Skeletal muscle satellite cell (primary cell): ENCODE measurements around the gene FTO.

Experiments
- H3K27me3 ChIP-seq: 2 replicates; pipeline ENCODE4 v1.7.0; 2013; ENCODE audit warnings: low read length; ENCODE audit not compliant: control insufficient read depth, insufficient read depth
- H3K36me3 ChIP-seq: 2 replicates; pipeline ENCODE4 v1.7.0; 2013; ENCODE audit warnings: mild to moderate bottlenecking, control low read depth, low read length; ENCODE audit not compliant: insufficient read depth
- H3K4me1 ChIP-seq: 2 replicates; pipeline ENCODE4 v1.7.0; 2013; ENCODE audit warnings: low read length; ENCODE audit not compliant: control insufficient read depth, insufficient read depth
- H3K4me2 ChIP-seq: 2 replicates; pipeline ENCODE4 v1.7.0; 2013; ENCODE audit warnings: mild to moderate bottlenecking, low read length
- H3K4me3 ChIP-seq: 2 replicates; pipeline ENCODE4 v1.7.0; 2013; ENCODE audit warnings: low read length
- H3K9ac ChIP-seq: 2 replicates; pipeline ENCODE4 v1.7.0; 2013; ENCODE audit warnings: mild to moderate bottlenecking, low read depth, low read length, moderate library complexity
- H3K9me3 ChIP-seq: replicated peaks from 2 replicates; pipeline ENCODE4 v1.7.0; 2013; ENCODE audit warnings: mild to moderate bottlenecking, control low read depth, low read length

FTO gene

GRCh38 chr16:53980675-53981074, 276.7 kb downstream of the FTO start:
- Histone ChIP-seq H3K27me3 (no peaks in the 10 kb centered on the region), H3K4me1 (no peaks in the 10 kb centered on the region), H3K9me3 (no peaks in the 10 kb centered on the region), H3K4me2 (no peak overlapping the region), H3K36me3 (no peaks in the 10 kb centered on the region), H3K9ac (no peak overlapping the region), H3K4me3 (no peak overlapping the region)

DNA sequence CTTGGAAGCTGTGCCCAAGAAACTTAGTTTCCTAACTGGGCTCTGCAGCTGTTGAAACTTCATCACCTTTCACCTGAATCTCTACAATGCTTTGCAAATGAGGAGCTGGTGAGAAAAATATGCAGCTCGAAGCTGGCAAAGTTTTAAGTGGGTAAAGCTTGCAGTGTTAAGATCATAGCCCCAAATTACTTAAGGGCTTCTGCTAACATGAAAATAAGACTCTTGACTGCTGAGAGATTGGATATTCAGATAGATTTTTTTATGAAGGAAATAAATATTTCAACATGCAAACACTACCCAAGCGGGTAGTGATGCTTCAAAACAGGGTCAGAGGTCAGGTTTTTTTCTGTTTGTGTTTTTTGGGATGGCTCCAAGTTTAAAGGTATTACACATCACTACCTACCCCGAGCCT, 278.7 kb downstream of the FTO start:
- no peaks in the 10 kb centered on the region for H3K36me3 ChIP-seq
- no peak overlapping the region for H3K9ac ChIP-seq

GRCh38 chr16:53984936-53985335, 281.0 kb downstream of the FTO start:
- Histone ChIP-seq H3K9ac (no peak overlapping the region), H3K27me3 (no peaks in the 10 kb centered on the region), H3K36me3 (no peaks in the 10 kb centered on the region), H3K4me2 (no peak overlapping the region), H3K4me3 (no peak overlapping the region), H3K9me3 (no peaks in the 10 kb centered on the region), H3K4me1 (no peaks in the 10 kb centered on the region)

More for the DNA sequence above, 278.7 kb downstream of the FTO start:
- Histone ChIP-seq H3K27me3 (no peaks in the 10 kb centered on the region), H3K4me2 (no peak overlapping the region), H3K9me3 (no peaks in the 10 kb centered on the region), H3K4me1 (no peaks in the 10 kb centered on the region), H3K4me3 (no peak overlapping the region)

DNA sequence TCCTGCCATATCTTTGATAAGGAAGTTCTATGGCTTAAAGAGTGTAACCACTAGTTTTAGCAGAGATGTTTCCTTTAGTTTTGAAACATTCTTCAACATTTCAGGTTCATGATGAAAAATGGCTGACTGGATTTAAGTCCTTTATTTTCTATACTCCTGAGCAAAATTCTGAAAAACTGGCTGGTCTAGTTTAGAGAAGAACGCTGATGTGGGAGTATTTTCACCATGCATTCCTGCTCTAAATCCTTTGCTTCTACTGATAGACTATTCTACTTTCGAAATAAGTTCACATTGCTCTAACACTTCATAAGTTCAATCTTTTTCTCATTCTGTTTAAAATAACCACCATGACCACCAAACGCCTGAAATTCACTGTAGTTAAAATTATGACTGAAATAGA, 281.9 kb downstream of the FTO start:
- Histone ChIP-seq H3K36me3 (no peaks in the 10 kb centered on the region), H3K4me2 (no peak overlapping the region), H3K9me3 (no peaks in the 10 kb centered on the region), H3K27me3 (no peaks in the 10 kb centered on the region), H3K4me1 (no peaks in the 10 kb centered on the region), H3K9ac (no peak overlapping the region), H3K4me3 (no peak overlapping the region)

GRCh38 chr16:53986793-53987192, 282.8 kb downstream of the FTO start:
- Histone ChIP-seq H3K4me1 (peaks cover 9% of the 10 kb centered on the region), H3K36me3 (no peaks in the 10 kb centered on the region), H3K4me2 (no peak overlapping the region), H3K27me3 (no peaks in the 10 kb centered on the region), H3K9me3 (no peaks in the 10 kb centered on the region), H3K9ac (no peak overlapping the region), H3K4me3 (no peak overlapping the region)

- Histone ChIP-seq H3K4me3 (no peak overlapping the region), H3K4me1 (peaks cover 11% of the 10 kb centered on the region), H3K4me2 (no peak overlapping the region), H3K36me3 (no peaks in the 10 kb centered on the region), H3K27me3 (no peaks in the 10 kb centered on the region), H3K9ac (no peak overlapping the region), H3K9me3 (no peaks in the 10 kb centered on the region)
Measured at GRCh38 chr16:53988136-53988535, 284.2 kb downstream of the FTO start.

DNA sequence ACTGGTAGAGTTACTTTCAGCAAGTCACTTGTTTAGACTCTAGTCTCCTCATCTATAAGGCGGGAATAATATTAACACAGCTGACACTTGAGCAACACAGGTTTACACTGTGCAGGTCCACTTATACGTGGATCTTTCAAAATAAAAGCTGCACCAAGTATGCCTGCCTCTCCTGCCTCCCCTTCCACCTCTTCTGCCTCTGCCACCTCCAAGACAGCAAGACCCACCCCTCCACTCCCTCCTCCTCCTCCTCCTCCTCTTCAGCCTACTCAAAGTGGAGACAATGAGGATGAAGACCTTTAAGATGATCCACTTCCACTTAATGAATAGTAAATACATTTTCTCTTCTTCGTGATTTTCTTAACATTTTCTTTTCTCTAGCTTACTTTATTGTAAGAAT, 285.6 kb downstream of the FTO start:
- Histone ChIP-seq H3K4me3 (no peak overlapping the region), H3K9me3 (no peaks in the 10 kb centered on the region), H3K27me3 (no peaks in the 10 kb centered on the region), H3K9ac (no peak overlapping the region), H3K4me1 (peaks cover 11% of the 10 kb centered on the region), H3K4me2 (no peak overlapping the region), H3K36me3 (no peaks in the 10 kb centered on the region)

GRCh38 chr16:53991754-53992378, 287.9 kb downstream of the FTO start:
- H3K27me3 ChIP-seq, result no peaks in the 10 kb centered on the region
- no peak overlapping the region for H3K4me3 ChIP-seq
- H3K4me1 ChIP-seq, result peaks cover 11% of the 10 kb centered on the region
- H3K9ac ChIP-seq, result no peak overlapping the region
- H3K36me3 ChIP-seq, result no peaks in the 10 kb centered on the region
- no peak overlapping the region for H3K4me2 ChIP-seq
- no peaks in the 10 kb centered on the region for H3K9me3 ChIP-seq

DNA sequence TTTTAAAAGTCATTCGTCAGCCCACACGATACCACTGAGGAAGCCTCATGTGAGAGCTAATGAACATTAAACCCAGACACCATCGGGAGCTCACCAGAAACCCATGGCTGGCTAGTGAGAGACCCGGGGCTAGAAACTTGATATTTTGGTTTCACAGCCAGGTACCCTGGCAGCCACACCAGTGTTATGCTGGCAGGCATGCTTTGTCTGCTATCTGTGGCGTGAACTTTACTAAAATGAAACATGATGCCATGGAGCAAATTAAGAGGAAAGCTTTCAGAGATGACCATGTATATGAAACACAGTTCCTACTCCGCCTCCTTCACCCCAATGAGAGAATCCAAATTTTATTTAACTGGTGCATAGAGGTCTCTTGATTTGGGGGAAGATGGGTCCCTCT, 291.4 kb downstream of the FTO start:
- Histone ChIP-seq H3K4me3 (no peak overlapping the region), H3K9me3 (no peaks in the 10 kb centered on the region), H3K9ac (no peak overlapping the region), H3K27me3 (no peaks in the 10 kb centered on the region), H3K4me2 (no peak overlapping the region), H3K36me3 (no peaks in the 10 kb centered on the region), H3K4me1 (peaks cover 17% of the 10 kb centered on the region)

DNA sequence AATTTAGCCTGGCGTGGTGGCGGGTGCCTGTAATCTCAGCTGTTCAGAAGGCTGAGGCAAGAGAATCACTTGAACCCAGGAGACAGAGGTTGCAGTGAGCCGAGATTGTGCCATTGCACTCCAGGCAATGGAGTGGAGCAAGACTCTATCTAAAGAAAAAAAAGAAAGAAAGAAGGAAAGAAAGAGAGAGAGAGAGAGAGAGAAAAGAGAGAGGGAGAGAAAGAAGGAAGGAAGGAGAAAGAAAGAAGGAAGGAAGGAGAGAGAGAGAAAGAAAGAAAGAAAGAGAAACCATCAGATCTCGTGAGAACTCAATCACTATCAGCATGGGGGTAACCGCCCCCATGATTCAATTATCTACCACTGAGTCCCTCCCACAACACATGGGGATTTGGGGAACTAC, 293.0 kb downstream of the FTO start:
- H3K4me1 ChIP-seq, result peaks cover 6% of the 10 kb centered on the region
- H3K27me3 ChIP-seq, result no peaks in the 10 kb centered on the region
- no peak overlapping the region for H3K4me3 ChIP-seq
- H3K9me3 ChIP-seq, result no peaks in the 10 kb centered on the region
- no peak overlapping the region for H3K4me2 ChIP-seq
- H3K9ac ChIP-seq, result no peak overlapping the region
- H3K36me3 ChIP-seq, result no peaks in the 10 kb centered on the region

DNA sequence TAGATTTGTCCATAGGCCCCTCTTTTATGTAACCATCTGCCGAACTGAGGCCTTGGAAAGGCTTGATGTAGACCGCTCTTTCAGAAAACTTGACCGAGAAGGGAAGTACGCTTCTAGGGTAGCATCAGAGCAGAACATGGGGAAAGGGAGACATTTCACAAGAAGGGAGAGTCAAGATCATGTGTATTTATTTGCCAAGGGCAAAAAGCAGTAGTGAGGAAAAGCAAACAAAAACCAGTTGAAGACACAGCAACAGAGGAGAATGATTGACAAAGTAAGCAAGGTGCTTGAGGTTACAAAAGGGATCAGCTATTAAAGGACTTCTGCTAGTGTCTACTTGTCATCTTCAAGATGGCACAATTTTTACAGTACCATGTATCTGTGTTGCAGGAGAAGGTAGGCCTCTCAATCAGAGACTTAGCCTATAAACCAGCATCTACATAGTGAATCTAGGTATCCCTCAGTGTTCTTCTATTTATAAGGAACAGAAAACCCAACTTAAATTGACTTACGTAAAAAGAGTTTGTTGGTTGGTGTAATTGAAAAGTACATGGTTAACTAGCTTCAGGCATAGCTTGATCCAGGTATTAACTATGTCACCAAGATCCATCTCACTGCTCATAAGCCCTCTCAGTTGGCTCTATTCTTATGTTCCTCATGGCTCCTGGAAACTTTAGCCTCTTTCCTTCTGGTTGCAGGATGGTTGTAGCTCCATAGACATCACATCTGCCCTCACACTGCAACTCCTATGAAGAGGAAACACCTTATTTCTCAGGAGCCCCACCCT, 294.3 kb downstream of the FTO start:
- Histone ChIP-seq H3K4me3 (no peak overlapping the region), H3K9ac (no peak overlapping the region), H3K36me3 (no peaks in the 10 kb centered on the region), H3K27me3 (no peaks in the 10 kb centered on the region), H3K4me2 (no peak overlapping the region), H3K9me3 (no peaks in the 10 kb centered on the region), H3K4me1 (peaks cover 6% of the 10 kb centered on the region)

- Histone ChIP-seq H3K9me3 (no peaks in the 10 kb centered on the region), H3K9ac (no peak overlapping the region), H3K36me3 (no peaks in the 10 kb centered on the region), H3K4me1 (peaks cover 6% of the 10 kb centered on the region), H3K27me3 (no peaks in the 10 kb centered on the region), H3K4me2 (no peak overlapping the region), H3K4me3 (no peak overlapping the region)
Measured at GRCh38 chr16:53998966-53999522, 295.1 kb downstream of the FTO start.
